A673 (cell line): ENCODE data around the gene CH25H.

Source experiments
- EZH2 ChIP-seq: fragments of 200-600 bp; sonication (generic); IDR thresholded peaks from 2 replicates; pipeline ENCODE4 v1.6.1; 2017; ENCODE audit warnings: borderline replicate concordance, low read depth, mild to moderate bottlenecking, mixed read lengths, antibody characterized with exemption, low read length; ENCODE audit not compliant: poor library complexity, severe bottlenecking
- TF ChIP-seq, protein P1 (sequence below): fragments of 300-800, 200-600 bp; sonication (generic); conservative IDR thresholded peaks from 2 replicates; pipeline ENCODE4 v1.5.1; 2017; ENCODE audit warnings: low read depth, mild to moderate bottlenecking, antibody characterized with exemption, low read length, moderate library complexity, mixed read lengths

DNA sequence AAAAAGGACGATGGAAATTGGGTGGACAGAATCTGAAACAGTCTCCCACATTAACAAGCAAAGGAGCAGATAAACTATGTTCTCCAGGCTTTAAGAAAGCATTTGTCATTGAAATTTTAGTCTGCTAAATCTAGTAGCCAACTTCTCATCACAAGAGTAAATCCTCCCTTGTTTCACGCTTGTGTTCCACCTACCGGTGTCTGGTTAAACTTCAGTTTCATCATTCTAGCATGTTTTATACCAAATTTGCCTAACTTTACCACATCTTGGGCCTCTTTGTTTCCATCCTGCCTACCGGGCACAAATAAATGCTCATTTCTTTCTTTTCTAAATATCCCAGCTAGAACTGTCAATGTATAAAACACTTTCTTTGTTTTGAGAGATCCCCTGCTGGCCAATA, 38.7 kb upstream of the CH25H start:
- TF ChIP-seq, protein P1, sequence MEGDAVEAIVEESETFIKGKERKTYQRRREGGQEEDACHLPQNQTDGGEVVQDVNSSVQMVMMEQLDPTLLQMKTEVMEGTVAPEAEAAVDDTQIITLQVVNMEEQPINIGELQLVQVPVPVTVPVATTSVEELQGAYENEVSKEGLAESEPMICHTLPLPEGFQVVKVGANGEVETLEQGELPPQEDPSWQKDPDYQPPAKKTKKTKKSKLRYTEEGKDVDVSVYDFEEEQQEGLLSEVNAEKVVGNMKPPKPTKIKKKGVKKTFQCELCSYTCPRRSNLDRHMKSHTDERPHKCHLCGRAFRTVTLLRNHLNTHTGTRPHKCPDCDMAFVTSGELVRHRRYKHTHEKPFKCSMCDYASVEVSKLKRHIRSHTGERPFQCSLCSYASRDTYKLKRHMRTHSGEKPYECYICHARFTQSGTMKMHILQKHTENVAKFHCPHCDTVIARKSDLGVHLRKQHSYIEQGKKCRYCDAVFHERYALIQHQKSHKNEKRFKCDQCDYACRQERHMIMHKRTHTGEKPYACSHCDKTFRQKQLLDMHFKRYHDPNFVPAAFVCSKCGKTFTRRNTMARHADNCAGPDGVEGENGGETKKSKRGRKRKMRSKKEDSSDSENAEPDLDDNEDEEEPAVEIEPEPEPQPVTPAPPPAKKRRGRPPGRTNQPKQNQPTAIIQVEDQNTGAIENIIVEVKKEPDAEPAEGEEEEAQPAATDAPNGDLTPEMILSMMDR, result no peak; the same call in 1 of the 2 replicates
- TF ChIP-seq EZH2, result no peak
